WTC11 (cell line): ENCODE data around the gene SRGN. TPM values are rescaled to one million over a fixed set of nuclear protein-coding genes. Genes with fewer than 3 reads are reported as not detected.

ENCODE experiments used
- ATAC-seq: fragments of 200-7000 bp; cut with Tn5 transposase; 2 replicates; pipeline ENCODE4 v1.10.0; 2021; ENCODE audit warnings: mild to moderate bottlenecking, moderate library complexity
- CTCF ChIA-PET: fragments of 300-600 bp; sonication (Branson Sonifier 250); formaldehyde crosslinking; loops from one replicate; lab custom pipeline; 2021; ENCODE audit warnings: antibody characterized with exemption; lab: Charles Lee
- POLR2A ChIA-PET: fragments of 350-600 bp; sonication (Branson Sonifier 250); formaldehyde crosslinking; loops from one replicate; lab custom pipeline; 2021; ENCODE audit warnings: antibody characterized with exemption; lab: Charles Lee
- DNase-seq: peaks from one replicate; pipeline ENCODE4 v3.0.0; 2021; ENCODE audit warnings: low spot score
- H3K27ac Mint-ChIP-seq: 2 replicates; pipeline ENCODE4 v1.8.0; 2021; ENCODE audit warnings: mixed read lengths
- H3K27me3 Mint-ChIP-seq: 2 replicates; pipeline ENCODE4 v1.8.0; 2021; ENCODE audit warnings: low read depth, mild to moderate bottlenecking, moderate library complexity, mixed read lengths
- H3K36me3 Mint-ChIP-seq: 2 replicates; pipeline ENCODE4 v1.8.0; 2021; ENCODE audit warnings: mixed read lengths
- H3K4me1 Mint-ChIP-seq: 2 replicates; pipeline ENCODE4 v1.8.0; 2022; ENCODE audit warnings: mixed read lengths
- H3K4me3 Mint-ChIP-seq: 2 replicates; pipeline ENCODE4 v1.8.0; 2021; ENCODE audit warnings: mild to moderate bottlenecking, moderate library complexity, mixed read lengths
- H3K9me3 Mint-ChIP-seq: 2 replicates; pipeline ENCODE4 v1.8.0; 2021; ENCODE audit warnings: mixed read lengths
- CREM ChIP-seq: sonication (generic); formaldehyde crosslinking; IDR thresholded peaks from 2 replicates; pipeline ENCODE4 v1.8.1; 2022; ENCODE audit warnings: mild to moderate bottlenecking, missing genetic modification reagents, moderate library complexity
- ELF4 ChIP-seq: sonication (generic); formaldehyde crosslinking; IDR thresholded peaks from 2 replicates; pipeline ENCODE4 v1.8.1; 2022; ENCODE audit warnings: low read depth, mild to moderate bottlenecking, moderate library complexity, missing genetic modification reagents
- KAT7 ChIP-seq: sonication (generic); formaldehyde crosslinking; IDR thresholded peaks from 2 replicates; pipeline ENCODE4 v1.8.1; 2023; ENCODE audit warnings: missing genetic modification reagents, mild to moderate bottlenecking, borderline replicate concordance
- MXD4 ChIP-seq: fragments of 250-450 bp; sonication (Bioruptor Pico); IDR thresholded peaks from 2 replicates; pipeline ENCODE4 v1.8.0; 2021; ENCODE audit warnings: mild to moderate bottlenecking, moderate library complexity, borderline replicate concordance
- NFE2L1 ChIP-seq: sonication (generic); formaldehyde crosslinking; IDR thresholded peaks from 2 replicates; pipeline ENCODE4 v1.8.1; 2023; ENCODE audit warnings: missing genetic modification reagents
- NR1H2 ChIP-seq: sonication (generic); formaldehyde crosslinking; IDR thresholded peaks from 2 replicates; pipeline ENCODE4 v1.9.0; 2021; ENCODE audit warnings: mild to moderate bottlenecking, moderate library complexity, missing genetic modification reagents
- PRRX2 ChIP-seq: fragments of 250-450 bp; sonication (Bioruptor Pico); IDR thresholded peaks from 2 replicates; pipeline ENCODE4 v1.8.0; 2021; ENCODE audit warnings: mild to moderate bottlenecking
- TEAD1 ChIP-seq: sonication (generic); formaldehyde crosslinking; IDR thresholded peaks from 2 replicates; pipeline ENCODE4 v1.8.0; 2022; ENCODE audit warnings: mild to moderate bottlenecking, missing genetic modification reagents
- TP53 ChIP-seq: sonication (generic); formaldehyde crosslinking; IDR thresholded peaks from 2 replicates; pipeline ENCODE4 v1.8.1; 2023; ENCODE audit warnings: mild to moderate bottlenecking, missing genetic modification reagents
- ZBTB21 ChIP-seq: sonication (generic); formaldehyde crosslinking; IDR thresholded peaks from 2 replicates; pipeline ENCODE4 v1.8.1; 2023; ENCODE audit warnings: mild to moderate bottlenecking, missing genetic modification reagents, borderline replicate concordance
- total RNA-seq: library from RNA; stranded (reverse); gene quantifications from 3 replicates; pipeline ENCODE4 v1.2.3, GENCODE V29; 2021
- TF ChIP-seq, protein P1 (sequence below): fragments of 250-450 bp; sonication (Bioruptor Pico); IDR thresholded peaks from 2 replicates; pipeline ENCODE4 v1.9.0; 2021; ENCODE audit warnings: moderate library complexity, mild to moderate bottlenecking, inconsistent platforms, borderline replicate concordance
- TF ChIP-seq, protein P2 (sequence below): sonication (generic); formaldehyde crosslinking; IDR thresholded peaks from 2 replicates; pipeline ENCODE4 v1.8.1; 2023; ENCODE audit warnings: mild to moderate bottlenecking, missing genetic modification reagents, borderline replicate concordance
- TF ChIP-seq, protein P3 (sequence below): fragments of 250-450 bp; sonication (Bioruptor Pico); IDR thresholded peaks from 2 replicates; pipeline ENCODE4 v1.9.0; 2021; ENCODE audit warnings: mild to moderate bottlenecking
- TF ChIP-seq, protein P4 (sequence below): sonication (generic); formaldehyde crosslinking; IDR thresholded peaks from 2 replicates; pipeline ENCODE4 v1.8.1; 2022; ENCODE audit warnings: mild to moderate bottlenecking, moderate library complexity, missing genetic modification reagents
- TF ChIP-seq, protein P5 (sequence below): sonication (generic); formaldehyde crosslinking; IDR thresholded peaks from 2 replicates; pipeline ENCODE4 v1.8.1; 2023; ENCODE audit warnings: mild to moderate bottlenecking, moderate library complexity, missing genetic modification reagents
- TF ChIP-seq, protein P6 (sequence below): sonication (generic); formaldehyde crosslinking; IDR thresholded peaks from 2 replicates; pipeline ENCODE4 v1.8.0; 2023; ENCODE audit warnings: mild to moderate bottlenecking, missing genetic modification reagents
- TF ChIP-seq, protein P7 (sequence below): fragments of 200-600 bp; IDR thresholded peaks from 2 replicates; pipeline ENCODE4 v1.8.0; 2022; ENCODE audit warnings: antibody characterized with exemption

The SRGN gene
- total RNA-seq, 1 experiment from 2014 or later = 1.4 TPM

DNA sequence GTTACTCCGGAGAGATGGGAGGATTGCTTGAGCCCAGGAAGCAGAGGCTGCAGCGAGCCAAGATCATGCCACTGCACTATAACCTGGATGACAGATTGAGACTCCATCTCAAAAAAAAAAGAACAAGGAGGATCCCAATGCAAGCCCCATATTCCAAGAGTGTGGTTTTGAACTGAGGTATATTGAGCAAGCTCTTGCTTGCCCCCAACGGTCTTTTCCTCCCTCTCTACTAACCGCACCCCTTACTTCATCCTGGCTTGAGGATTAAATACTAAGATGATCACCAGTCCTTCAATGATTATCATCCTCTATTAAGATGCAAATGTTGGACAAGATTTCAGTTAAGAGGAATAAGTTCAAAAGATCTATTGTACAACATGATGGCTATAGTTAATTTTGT lies 12.5 kb upstream of the SRGN start:
- no peak for DNase-seq
- ATAC-seq = no peak
- ChIA-PET POLR2A (interaction anchor here (0.6 kb wide), 1 partner anchor 1150 kb away, joined by 3 read pairs; no protein-coding TSS in a partner anchor), CTCF (no interaction called here)
- H3K9me3 Mint-ChIP-seq = no peaks in the 10 kb centered on the region
- H3K36me3 Mint-ChIP-seq = no peaks in the 10 kb centered on the region
- no peak overlapping the region for H3K27ac Mint-ChIP-seq
- H3K4me3 Mint-ChIP-seq = no peak overlapping the region
- H3K27me3 Mint-ChIP-seq = no peaks in the 10 kb centered on the region
- peaks cover 3% of the 10 kb centered on the region; the same call in 1 of the 2 replicates for H3K4me1 Mint-ChIP-seq
- no peak for TF ChIP-seq MXD4 (CRISPR knock-in tag)
- TF ChIP-seq, protein P1, sequence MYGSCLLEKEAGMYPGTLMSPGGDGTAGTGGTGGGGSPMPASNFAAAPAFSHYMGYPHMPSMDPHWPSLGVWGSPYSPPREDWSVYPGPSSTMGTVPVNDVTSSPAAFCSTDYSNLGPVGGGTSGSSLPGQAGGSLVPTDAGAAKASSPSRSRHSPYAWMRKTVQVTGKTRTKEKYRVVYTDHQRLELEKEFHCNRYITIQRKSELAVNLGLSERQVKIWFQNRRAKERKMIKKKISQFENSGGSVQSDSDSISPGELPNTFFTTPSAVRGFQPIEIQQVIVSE (CRISPR knock-in tag) = no peak
- no peak for TF ChIP-seq NR1H2 (CRISPR knock-in tag)
- TF ChIP-seq, protein P2, sequence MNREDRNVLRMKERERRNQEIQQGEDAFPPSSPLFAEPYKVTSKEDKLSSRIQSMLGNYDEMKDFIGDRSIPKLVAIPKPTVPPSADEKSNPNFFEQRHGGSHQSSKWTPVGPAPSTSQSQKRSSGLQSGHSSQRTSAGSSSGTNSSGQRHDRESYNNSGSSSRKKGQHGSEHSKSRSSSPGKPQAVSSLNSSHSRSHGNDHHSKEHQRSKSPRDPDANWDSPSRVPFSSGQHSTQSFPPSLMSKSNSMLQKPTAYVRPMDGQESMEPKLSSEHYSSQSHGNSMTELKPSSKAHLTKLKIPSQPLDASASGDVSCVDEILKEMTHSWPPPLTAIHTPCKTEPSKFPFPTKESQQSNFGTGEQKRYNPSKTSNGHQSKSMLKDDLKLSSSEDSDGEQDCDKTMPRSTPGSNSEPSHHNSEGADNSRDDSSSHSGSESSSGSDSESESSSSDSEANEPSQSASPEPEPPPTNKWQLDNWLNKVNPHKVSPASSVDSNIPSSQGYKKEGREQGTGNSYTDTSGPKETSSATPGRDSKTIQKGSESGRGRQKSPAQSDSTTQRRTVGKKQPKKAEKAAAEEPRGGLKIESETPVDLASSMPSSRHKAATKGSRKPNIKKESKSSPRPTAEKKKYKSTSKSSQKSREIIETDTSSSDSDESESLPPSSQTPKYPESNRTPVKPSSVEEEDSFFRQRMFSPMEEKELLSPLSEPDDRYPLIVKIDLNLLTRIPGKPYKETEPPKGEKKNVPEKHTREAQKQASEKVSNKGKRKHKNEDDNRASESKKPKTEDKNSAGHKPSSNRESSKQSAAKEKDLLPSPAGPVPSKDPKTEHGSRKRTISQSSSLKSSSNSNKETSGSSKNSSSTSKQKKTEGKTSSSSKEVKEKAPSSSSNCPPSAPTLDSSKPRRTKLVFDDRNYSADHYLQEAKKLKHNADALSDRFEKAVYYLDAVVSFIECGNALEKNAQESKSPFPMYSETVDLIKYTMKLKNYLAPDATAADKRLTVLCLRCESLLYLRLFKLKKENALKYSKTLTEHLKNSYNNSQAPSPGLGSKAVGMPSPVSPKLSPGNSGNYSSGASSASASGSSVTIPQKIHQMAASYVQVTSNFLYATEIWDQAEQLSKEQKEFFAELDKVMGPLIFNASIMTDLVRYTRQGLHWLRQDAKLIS = no peak
- TF ChIP-seq ELF4 = no peak

DNA sequence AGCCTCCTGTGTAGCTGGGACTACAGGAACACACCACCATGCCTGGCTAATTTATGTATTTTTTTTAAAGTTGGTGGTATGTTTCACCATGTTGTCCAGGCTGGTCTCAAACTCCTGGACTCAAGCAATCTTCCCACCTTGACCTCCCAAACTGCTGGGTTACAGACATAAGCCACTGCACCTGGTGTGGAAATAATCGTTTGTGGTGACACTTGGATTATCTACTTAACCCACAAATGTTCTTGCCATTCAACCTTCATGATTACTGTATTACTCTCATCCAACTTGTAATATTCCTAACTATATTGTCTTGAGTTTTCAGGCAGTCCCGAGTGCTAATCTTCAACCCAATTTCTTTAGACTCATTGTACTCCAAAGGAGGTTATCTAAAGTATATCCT lies 9.6 kb upstream of the SRGN start:
- Mint-ChIP-seq H3K27ac (no peak overlapping the region), H3K9me3 (no peaks in the 10 kb centered on the region), H3K27me3 (no peaks in the 10 kb centered on the region), H3K36me3 (no peaks in the 10 kb centered on the region), H3K4me3 (no peak overlapping the region), H3K4me1 (peaks cover under 1% of the 10 kb centered on the region; the same call in 1 of the 2 replicates)
- ChIA-PET POLR2A (no interaction called here), CTCF (no interaction called here)
- TF ChIP-seq NFE2L1 (CRISPR knock-in tag) = no peak
- TF ChIP-seq, protein P3, sequence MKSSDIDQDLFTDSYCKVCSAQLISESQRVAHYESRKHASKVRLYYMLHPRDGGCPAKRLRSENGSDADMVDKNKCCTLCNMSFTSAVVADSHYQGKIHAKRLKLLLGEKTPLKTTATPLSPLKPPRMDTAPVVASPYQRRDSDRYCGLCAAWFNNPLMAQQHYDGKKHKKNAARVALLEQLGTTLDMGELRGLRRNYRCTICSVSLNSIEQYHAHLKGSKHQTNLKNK = no peak
- TF ChIP-seq PRRX2 = no peak
- TF ChIP-seq, protein P4, sequence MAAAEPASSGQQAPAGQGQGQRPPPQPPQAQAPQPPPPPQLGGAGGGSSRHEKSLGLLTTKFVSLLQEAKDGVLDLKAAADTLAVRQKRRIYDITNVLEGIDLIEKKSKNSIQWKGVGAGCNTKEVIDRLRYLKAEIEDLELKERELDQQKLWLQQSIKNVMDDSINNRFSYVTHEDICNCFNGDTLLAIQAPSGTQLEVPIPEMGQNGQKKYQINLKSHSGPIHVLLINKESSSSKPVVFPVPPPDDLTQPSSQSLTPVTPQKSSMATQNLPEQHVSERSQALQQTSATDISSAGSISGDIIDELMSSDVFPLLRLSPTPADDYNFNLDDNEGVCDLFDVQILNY (CRISPR knock-in tag) = no peak
- no peak for TF ChIP-seq TP53
- TF ChIP-seq, protein P5, sequence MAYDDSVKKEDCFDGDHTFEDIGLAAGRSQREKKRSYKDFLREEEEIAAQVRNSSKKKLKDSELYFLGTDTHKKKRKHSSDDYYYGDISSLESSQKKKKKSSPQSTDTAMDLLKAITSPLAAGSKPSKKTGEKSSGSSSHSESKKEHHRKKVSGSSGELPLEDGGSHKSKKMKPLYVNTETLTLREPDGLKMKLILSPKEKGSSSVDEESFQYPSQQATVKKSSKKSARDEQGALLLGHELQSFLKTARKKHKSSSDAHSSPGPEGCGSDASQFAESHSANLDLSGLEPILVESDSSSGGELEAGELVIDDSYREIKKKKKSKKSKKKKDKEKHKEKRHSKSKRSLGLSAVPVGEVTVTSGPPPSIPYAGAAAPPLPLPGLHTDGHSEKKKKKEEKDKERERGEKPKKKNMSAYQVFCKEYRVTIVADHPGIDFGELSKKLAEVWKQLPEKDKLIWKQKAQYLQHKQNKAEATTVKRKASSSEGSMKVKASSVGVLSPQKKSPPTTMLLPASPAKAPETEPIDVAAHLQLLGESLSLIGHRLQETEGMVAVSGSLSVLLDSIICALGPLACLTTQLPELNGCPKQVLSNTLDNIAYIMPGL (CRISPR knock-in tag) = no peak
- TF ChIP-seq ZBTB21 (CRISPR knock-in tag) = no peak
- no peak for TF ChIP-seq CREM (CRISPR knock-in tag)
- TF ChIP-seq, protein P6, sequence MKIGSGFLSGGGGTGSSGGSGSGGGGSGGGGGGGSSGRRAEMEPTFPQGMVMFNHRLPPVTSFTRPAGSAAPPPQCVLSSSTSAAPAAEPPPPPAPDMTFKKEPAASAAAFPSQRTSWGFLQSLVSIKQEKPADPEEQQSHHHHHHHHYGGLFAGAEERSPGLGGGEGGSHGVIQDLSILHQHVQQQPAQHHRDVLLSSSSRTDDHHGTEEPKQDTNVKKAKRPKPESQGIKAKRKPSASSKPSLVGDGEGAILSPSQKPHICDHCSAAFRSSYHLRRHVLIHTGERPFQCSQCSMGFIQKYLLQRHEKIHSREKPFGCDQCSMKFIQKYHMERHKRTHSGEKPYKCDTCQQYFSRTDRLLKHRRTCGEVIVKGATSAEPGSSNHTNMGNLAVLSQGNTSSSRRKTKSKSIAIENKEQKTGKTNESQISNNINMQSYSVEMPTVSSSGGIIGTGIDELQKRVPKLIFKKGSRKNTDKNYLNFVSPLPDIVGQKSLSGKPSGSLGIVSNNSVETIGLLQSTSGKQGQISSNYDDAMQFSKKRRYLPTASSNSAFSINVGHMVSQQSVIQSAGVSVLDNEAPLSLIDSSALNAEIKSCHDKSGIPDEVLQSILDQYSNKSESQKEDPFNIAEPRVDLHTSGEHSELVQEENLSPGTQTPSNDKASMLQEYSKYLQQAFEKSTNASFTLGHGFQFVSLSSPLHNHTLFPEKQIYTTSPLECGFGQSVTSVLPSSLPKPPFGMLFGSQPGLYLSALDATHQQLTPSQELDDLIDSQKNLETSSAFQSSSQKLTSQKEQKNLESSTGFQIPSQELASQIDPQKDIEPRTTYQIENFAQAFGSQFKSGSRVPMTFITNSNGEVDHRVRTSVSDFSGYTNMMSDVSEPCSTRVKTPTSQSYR (CRISPR knock-in tag) = no peak
- TF ChIP-seq TEAD1 (CRISPR knock-in tag) = no peak
- TF ChIP-seq, protein P7, sequence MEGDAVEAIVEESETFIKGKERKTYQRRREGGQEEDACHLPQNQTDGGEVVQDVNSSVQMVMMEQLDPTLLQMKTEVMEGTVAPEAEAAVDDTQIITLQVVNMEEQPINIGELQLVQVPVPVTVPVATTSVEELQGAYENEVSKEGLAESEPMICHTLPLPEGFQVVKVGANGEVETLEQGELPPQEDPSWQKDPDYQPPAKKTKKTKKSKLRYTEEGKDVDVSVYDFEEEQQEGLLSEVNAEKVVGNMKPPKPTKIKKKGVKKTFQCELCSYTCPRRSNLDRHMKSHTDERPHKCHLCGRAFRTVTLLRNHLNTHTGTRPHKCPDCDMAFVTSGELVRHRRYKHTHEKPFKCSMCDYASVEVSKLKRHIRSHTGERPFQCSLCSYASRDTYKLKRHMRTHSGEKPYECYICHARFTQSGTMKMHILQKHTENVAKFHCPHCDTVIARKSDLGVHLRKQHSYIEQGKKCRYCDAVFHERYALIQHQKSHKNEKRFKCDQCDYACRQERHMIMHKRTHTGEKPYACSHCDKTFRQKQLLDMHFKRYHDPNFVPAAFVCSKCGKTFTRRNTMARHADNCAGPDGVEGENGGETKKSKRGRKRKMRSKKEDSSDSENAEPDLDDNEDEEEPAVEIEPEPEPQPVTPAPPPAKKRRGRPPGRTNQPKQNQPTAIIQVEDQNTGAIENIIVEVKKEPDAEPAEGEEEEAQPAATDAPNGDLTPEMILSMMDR = no peak
- no peak for TF ChIP-seq KAT7 (CRISPR knock-in tag)
- DNase-seq (no peak), ATAC-seq (no peak)
